Suprapubic skin (tissue), 3 donors: ENCODE measurements around the gene NMUR2.

Source experiments
- CTCF ChIP-seq, 2 donors: fragments of 200-600 bp in 1 of 2; fragments of 450-650 bp in 1 of 2; sonication (generic) in 1 of 2; IDR thresholded peaks; one replicate each; pipeline ENCODE4 v1.5.1; 2016 to 2019; ENCODE audit warnings: antibody characterized with exemption in 2 of 2, mild to moderate bottlenecking in 1 of 2, moderate library complexity in 1 of 2
- EP300 ChIP-seq: sonication (generic); formaldehyde crosslinking; IDR thresholded peaks from one replicate; pipeline ENCODE4 v1.6.1; 2017; ENCODE audit warnings: antibody characterized with exemption

DNA sequence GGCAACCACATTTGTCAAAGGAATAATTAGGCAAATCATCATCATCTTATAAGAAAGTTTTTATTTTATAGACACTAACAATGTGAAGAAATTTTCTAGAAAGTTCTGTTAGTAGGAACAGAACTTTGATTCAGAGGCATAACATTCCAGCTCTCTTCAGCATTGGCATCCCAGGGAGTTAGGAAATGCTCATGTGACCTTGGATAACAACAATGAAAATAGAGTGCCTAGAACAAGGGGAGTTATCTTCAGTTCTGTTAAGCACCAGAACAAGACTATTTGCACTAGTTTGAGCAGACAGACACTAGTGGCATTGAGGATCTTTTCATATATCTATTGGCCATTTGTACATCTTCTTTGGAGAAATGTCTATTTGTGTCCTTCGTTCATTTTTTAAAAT, 7.0 kb upstream of the NMUR2 start:
- TF ChIP-seq CTCF (IDR thresholded peaks at IDR 0.05) (no peak), EP300 (no peak)
